GM12801 (cell line): ENCODE measurements around the gene VWA2.

Experiments
- CTCF ChIP-seq: IDR thresholded peaks from one replicate; pipeline ENCODE4 v1.5.1; 2011; ENCODE audit warnings: control low read depth; ENCODE audit not compliant: insufficient read length; ENCODE audit errors: extremely low read depth

The VWA2 gene

GRCh38 chr10:114278140-114278883 lies 39.3 kb downstream of the VWA2 start:
- TF ChIP-seq CTCF = no peak

DNA sequence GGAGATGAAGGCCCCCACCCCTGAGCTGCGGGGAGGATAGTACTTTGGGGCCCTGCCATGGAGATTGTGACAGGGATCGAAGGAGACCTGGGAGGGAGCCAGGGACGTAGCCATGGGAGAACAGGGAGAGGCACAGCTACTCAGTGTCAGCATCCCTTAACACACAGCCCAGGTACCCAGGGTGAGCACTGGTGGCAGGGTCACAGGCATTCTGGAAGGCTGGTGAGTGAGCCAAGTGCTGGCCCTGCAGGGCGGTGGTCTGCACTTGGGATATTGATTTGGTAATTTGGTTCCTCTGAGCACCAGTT lies 39.8 kb downstream of the VWA2 start:
- no peak for TF ChIP-seq CTCF

GRCh38 chr10:114279289-114279688 lies 40.2 kb downstream of the VWA2 start:
- no peak for TF ChIP-seq CTCF

DNA sequence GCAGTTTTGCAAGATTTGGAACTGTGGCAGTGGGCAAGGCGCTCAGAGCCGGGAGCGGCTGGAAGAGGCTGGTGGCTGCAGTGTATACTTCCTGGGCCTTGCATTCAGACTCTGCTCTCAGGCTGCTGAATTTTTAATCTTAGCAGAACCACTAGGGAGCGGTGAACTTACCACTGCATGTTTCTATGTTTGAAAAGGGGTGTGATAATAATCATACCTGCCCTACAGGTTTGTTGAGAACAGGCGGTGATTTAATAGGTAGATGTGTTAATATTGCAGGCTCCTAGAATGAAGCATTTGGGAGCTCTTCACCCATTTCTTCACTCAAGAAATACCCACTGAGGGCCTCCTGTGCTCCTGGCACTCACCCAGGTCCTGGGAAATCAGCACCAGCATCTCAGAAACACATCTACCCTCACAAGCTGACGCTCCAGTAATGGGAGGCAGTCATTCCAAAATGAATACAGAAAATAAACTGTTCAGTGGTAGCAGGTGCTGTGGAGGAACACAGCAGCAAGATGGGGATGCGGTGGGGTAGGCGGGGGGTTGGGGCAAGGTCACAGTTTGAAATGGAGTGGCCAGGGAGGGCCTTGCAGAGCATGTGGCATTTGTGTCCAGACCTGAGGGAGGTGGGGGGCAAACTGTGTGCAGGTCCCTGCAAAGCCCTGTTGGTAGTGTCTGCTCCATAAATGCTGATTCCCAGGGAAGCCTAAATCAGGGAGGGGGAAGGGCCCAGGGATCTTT lies 41.0 kb downstream of the VWA2 start:
- TF ChIP-seq CTCF = no peak

- TF ChIP-seq CTCF = no peak
Observed at GRCh38 chr10:114281006-114281405, 42.0 kb downstream of the VWA2 start.

DNA sequence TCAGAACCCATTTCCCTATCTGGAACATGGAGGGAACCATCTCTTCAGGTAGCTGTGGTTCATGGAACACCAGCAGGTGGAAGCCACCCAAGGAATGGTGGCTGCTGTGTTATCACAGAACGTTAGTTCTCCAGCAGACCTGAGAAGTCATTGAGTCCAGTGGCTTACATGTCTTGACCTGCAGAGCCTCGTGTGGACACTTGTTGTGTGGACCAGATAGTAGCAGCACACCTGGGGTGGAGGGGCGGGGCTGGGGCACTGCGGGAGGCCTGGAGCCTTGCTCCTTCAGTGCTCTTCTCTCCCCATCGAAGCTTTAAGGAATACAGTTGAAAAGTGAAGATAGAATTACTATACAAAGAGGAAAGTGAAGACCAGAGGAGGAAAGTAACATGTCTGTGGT lies 42.4 kb downstream of the VWA2 start:
- no peak for TF ChIP-seq CTCF

DNA sequence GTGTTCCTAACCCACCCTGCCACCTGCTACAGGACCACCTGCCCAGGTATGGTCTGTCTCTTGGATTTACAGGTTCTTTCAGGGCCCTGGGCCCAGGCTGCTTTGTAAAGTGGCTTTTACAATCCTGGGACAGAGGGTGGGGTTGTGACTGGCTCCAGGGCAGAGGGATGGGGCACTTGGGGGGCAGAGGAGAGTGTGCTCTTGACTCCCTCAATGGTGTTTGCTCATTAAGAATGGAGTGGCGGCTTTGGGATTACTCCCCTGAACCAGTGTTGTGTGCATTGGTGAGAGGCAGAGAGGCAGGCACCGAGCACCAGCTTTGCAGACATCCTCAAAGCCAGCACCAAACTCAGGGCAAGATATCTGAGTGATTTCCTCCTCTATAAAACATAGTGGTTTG lies 43.5 kb downstream of the VWA2 start:
- no peak for TF ChIP-seq CTCF
